BE2C (cell line): Measurements from ENCODE around the gene EPO.

Source experiments
- DNase-seq: peaks from one replicate; pipeline ENCODE4 v3.0.0-alpha.2; 2020
- H3K27me3 ChIP-seq: fragments of 250-450 bp; sonication (Bioruptor Pico); 2 replicates; pipeline ENCODE4 v1.5.1; 2020; ENCODE audit warnings: mild to moderate bottlenecking
- H3K36me3 ChIP-seq: fragments of 250-450 bp; sonication (Bioruptor Pico); 2 replicates; pipeline ENCODE4 v1.5.1; 2020; ENCODE audit warnings: mild to moderate bottlenecking
- H3K4me1 ChIP-seq: fragments of 250-450 bp; sonication (Bioruptor Pico); 2 replicates; pipeline ENCODE4 v1.5.1; 2020
- H3K4me3 ChIP-seq: 2 replicates; pipeline ENCODE4 v1.5.1; 2011; ENCODE audit warnings: low read depth, low read length
- H3K9me3 ChIP-seq: fragments of 250-450 bp; sonication (Bioruptor Pico); 2 replicates; pipeline ENCODE4 v1.5.1; 2020
- CTCF ChIP-seq: IDR thresholded peaks from 2 replicates; pipeline ENCODE4 v1.5.1; 2012; ENCODE audit warnings: mild to moderate bottlenecking, low read depth, low read length

Gene EPO

GRCh38 chr7:100763556-100764140 is 43.4 kb downstream of the EPO start:
- Histone ChIP-seq H3K4me3 (no peak overlapping the region), H3K36me3 (no peaks in the 10 kb centered on the region), H3K4me1 (no peaks in the 10 kb centered on the region), H3K9me3 (no peaks in the 10 kb centered on the region), H3K27me3 (no peaks in the 10 kb centered on the region)
- no peak for TF ChIP-seq CTCF
- no peak for DNase-seq

DNA sequence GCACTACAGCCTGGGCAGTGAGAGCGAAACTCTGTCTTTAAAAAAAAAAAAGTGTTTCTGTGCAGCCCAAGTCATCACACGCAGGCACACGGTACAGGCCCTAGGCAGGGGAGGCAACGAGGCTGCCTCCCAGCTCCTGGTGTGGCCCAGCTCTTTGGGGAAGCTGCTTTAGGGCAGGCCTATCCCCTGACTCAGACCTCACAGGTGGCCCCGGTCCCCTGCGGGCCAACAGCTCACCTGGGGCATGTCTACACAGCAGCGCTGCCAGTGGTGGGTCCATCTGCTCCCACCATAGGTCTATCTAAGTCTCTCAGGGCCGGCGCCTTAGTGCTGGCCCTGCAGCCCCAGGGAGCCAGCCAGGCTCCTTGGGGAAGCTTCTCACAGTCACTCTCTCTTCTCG is 44.6 kb downstream of the EPO start:
- TF ChIP-seq CTCF, result no peak
- H3K27me3 ChIP-seq, result no peaks in the 10 kb centered on the region
- H3K4me3 ChIP-seq, result no peak overlapping the region
- DNase-seq, result no peak
- no peaks in the 10 kb centered on the region for H3K4me1 ChIP-seq
- H3K9me3 ChIP-seq, result no peaks in the 10 kb centered on the region
- H3K36me3 ChIP-seq, result no peaks in the 10 kb centered on the region

DNA sequence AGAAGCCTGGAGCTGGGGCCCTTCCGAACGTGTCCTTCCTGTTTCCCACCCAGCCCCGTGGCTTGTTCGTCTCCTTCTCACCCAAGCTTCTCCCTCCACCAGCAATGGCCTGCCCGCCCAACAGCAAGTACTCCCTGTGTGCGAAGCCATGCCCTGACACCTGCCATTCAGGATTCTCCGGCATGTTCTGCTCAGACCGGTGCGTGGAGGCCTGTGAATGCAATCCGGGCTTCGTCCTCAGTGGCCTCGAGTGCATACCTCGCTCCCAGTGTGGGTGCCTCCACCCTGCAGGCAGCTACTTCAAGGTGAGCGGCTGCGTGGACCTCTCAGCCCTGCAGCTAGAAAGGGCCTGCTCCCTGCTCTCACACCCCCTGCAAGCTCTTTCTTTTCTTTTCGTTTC is 45.0 kb downstream of the EPO start:
- TF ChIP-seq CTCF, result no peak
- Histone ChIP-seq H3K36me3 (no peaks in the 10 kb centered on the region), H3K4me3 (no peak overlapping the region), H3K9me3 (no peaks in the 10 kb centered on the region), H3K4me1 (no peaks in the 10 kb centered on the region), H3K27me3 (no peaks in the 10 kb centered on the region)
- DNase-seq, result no peak

GRCh38 chr7:100768784-100769183 is 48.5 kb downstream of the EPO start:
- Histone ChIP-seq H3K36me3 (no peaks in the 10 kb centered on the region), H3K27me3 (no peaks in the 10 kb centered on the region; the same call in 1 of the 2 replicates), H3K9me3 (no peaks in the 10 kb centered on the region), H3K4me1 (no peaks in the 10 kb centered on the region), H3K4me3 (no peak overlapping the region)
- TF ChIP-seq CTCF, result no peak
- DNase-seq, result no peak
